Measurements from ENCODE around the gene TEK.

TEK gene

GRCh38 chr9:27165670-27166069, 56.6 kb downstream of the TEK start:
- H3K27ac ChIP-seq = no peak overlapping the region
- no peak for DNase-seq (ENCODE audit: low read depth, low spot score)

- DNase-seq (ENCODE audit: low read depth, low spot score) = no peak
- H3K27ac ChIP-seq = no peak overlapping the region
Observed at GRCh38 chr9:27168496-27168895, 59.5 kb downstream of the TEK start.

- H3K27ac ChIP-seq = no peak overlapping the region
- DNase-seq (ENCODE audit: low read depth, low spot score) = no peak
Observed at GRCh38 chr9:27168951-27169350, 59.9 kb downstream of the TEK start.

GRCh38 chr9:27176971-27177370, 67.9 kb downstream of the TEK start:
- no peak overlapping the region for H3K27ac ChIP-seq
- no peak for DNase-seq (ENCODE audit: low read depth, low spot score)

- no peak for DNase-seq (ENCODE audit: low read depth, low spot score)
- no peak overlapping the region for H3K27ac ChIP-seq
Observed at GRCh38 chr9:27179245-27179865, 70.3 kb downstream of the TEK start.

GRCh38 chr9:27181381-27181780, 72.4 kb downstream of the TEK start:
- peak; percentile 78 for DNase-seq (ENCODE audit: low read depth, low spot score)

GRCh38 chr9:27182421-27182820, 73.4 kb downstream of the TEK start:
- no peak for DNase-seq (ENCODE audit: low read depth, low spot score)
- peak overlapping the region; percentile 65 for H3K27ac ChIP-seq

More at GRCh38 chr9:27181381-27181780, 72.4 kb downstream of the TEK start:
- H3K27ac ChIP-seq = peak overlapping the region; percentile 65

GRCh38 chr9:27183131-27183530, 74.1 kb downstream of the TEK start:
- no peak for DNase-seq (ENCODE audit: low read depth, low spot score)
- H3K27ac ChIP-seq = peak overlapping the region; percentile 44

GRCh38 chr9:27183701-27184100, 74.7 kb downstream of the TEK start:
- no peak for DNase-seq (ENCODE audit: low read depth, low spot score)
- H3K27ac ChIP-seq = peak overlapping the region; percentile 44

GRCh38 chr9:27184556-27185351, 75.7 kb downstream of the TEK start:
- peak; percentile 33 for DNase-seq (ENCODE audit: low read depth, low spot score)
- H3K27ac ChIP-seq = peak overlapping the region; percentile 44

- H3K27ac ChIP-seq = no peak overlapping the region
Observed at GRCh38 chr9:27188426-27188825, 79.4 kb downstream of the TEK start.

GRCh38 chr9:27189426-27189825, 80.4 kb downstream of the TEK start:
- no peak overlapping the region for H3K27ac ChIP-seq
- DNase-seq (ENCODE audit: low read depth, low spot score) = no peak

More at GRCh38 chr9:27188426-27188825, 79.4 kb downstream of the TEK start:
- DNase-seq (ENCODE audit: low read depth, low spot score) = no peak

- DNase-seq (ENCODE audit: low read depth, low spot score) = no peak
Observed at GRCh38 chr9:27192291-27192960, 83.4 kb downstream of the TEK start.

GRCh38 chr9:27193886-27194285, 84.9 kb downstream of the TEK start:
- H3K27ac ChIP-seq = peak overlapping the region; percentile 78
- DNase-seq (ENCODE audit: low read depth, low spot score) = no peak

More at GRCh38 chr9:27192291-27192960, 83.4 kb downstream of the TEK start:
- no peak overlapping the region for H3K27ac ChIP-seq

GRCh38 chr9:27194401-27195091, 85.5 kb downstream of the TEK start:
- peak overlapping the region; percentile 78 for H3K27ac ChIP-seq
- DNase-seq (ENCODE audit: low read depth, low spot score) = peak; percentile 14

- DNase-seq (ENCODE audit: low read depth, low spot score) = no peak
Observed at GRCh38 chr9:27195191-27195590, 86.2 kb downstream of the TEK start.

GRCh38 chr9:27196383-27196782, 87.4 kb downstream of the TEK start:
- H3K27ac ChIP-seq = no peak overlapping the region
- no peak for DNase-seq (ENCODE audit: low read depth, low spot score)

More at GRCh38 chr9:27195191-27195590, 86.2 kb downstream of the TEK start:
- peak overlapping the region; percentile 78 for H3K27ac ChIP-seq

- no peak for DNase-seq (ENCODE audit: low read depth, low spot score)
Observed at GRCh38 chr9:27198190-27198589, 89.2 kb downstream of the TEK start.

GRCh38 chr9:27202056-27202455, 93.0 kb downstream of the TEK start:
- DNase-seq (ENCODE audit: low read depth, low spot score) = no peak
- H3K27ac ChIP-seq = no peak overlapping the region

More at GRCh38 chr9:27198190-27198589, 89.2 kb downstream of the TEK start:
- peak overlapping the region; percentile 64 for H3K27ac ChIP-seq

GRCh38 chr9:27203783-27204182, 94.8 kb downstream of the TEK start:
- DNase-seq (ENCODE audit: low read depth, low spot score) = no peak
- no peak overlapping the region for H3K27ac ChIP-seq

All from epithelial cell of prostate (primary cell).